KMS-11 (cell line): ENCODE measurements around the gene CHST8.

Source experiments
- H2AFZ ChIP-seq: fragments of 200-600 bp; sonication (generic); 2 replicates; pipeline ENCODE4 v1.6.1; 2016; ENCODE audit warnings: antibody characterized with exemption, mixed run types, low read depth
- H3K27ac ChIP-seq: fragments of 200-600 bp; sonication (generic); 2 replicates; pipeline ENCODE4 v1.6.1; 2016; ENCODE audit warnings: mild to moderate bottlenecking, mixed run types
- H3K27me3 ChIP-seq: fragments of 200-600 bp; sonication (generic); 2 replicates; pipeline ENCODE4 v1.6.1; 2017; ENCODE audit warnings: mild to moderate bottlenecking, low read depth, mixed run types, moderate library complexity; ENCODE audit not compliant: insufficient read depth
- H3K36me3 ChIP-seq: fragments of 200-600 bp; sonication (generic); 2 replicates; pipeline ENCODE4 v1.6.1; 2017; ENCODE audit warnings: mild to moderate bottlenecking, mixed run types; ENCODE audit not compliant: insufficient read depth
- H3K4me1 ChIP-seq: fragments of 200-600 bp; sonication (generic); 2 replicates; pipeline ENCODE4 v1.6.1; 2016; ENCODE audit warnings: mild to moderate bottlenecking, low read depth, mixed run types; ENCODE audit not compliant: poor library complexity, severe bottlenecking
- H3K4me2 ChIP-seq: fragments of 200-600 bp; sonication (generic); 2 replicates; pipeline ENCODE4 v1.7.0; 2016; ENCODE audit warnings: mild to moderate bottlenecking, mixed run types
- H3K4me3 ChIP-seq: fragments of 200-600 bp; sonication (generic); IDR thresholded peaks from 2 replicates; pipeline ENCODE4 v1.6.1; 2017; ENCODE audit warnings: low read depth, low read length, mixed read lengths; ENCODE audit not compliant: insufficient read depth
- H3K79me2 ChIP-seq: fragments of 200-600 bp; sonication (generic); 2 replicates; pipeline ENCODE4 v1.6.1; 2016; ENCODE audit warnings: low read depth, mixed run types; ENCODE audit not compliant: insufficient read depth
- H3K9ac ChIP-seq: fragments of 200-600 bp; sonication (generic); 2 replicates; pipeline ENCODE4 v1.6.1; 2016; ENCODE audit warnings: mild to moderate bottlenecking, mixed run types
- H4K20me1 ChIP-seq: fragments of 200-600 bp; sonication (generic); 2 replicates; pipeline ENCODE4 v1.6.1; 2016; ENCODE audit warnings: mild to moderate bottlenecking, mixed run types; ENCODE audit not compliant: insufficient read depth
- CTCF ChIP-seq: fragments of 200-600 bp; sonication (generic); conservative IDR thresholded peaks from 2 replicates; pipeline ENCODE4 v1.6.1; 2017; ENCODE audit warnings: low read depth, mild to moderate bottlenecking, antibody characterized with exemption, low read length, moderate library complexity, mixed read lengths

Gene CHST8

GRCh38 chr19:33712268-33712667 lies 90.5 kb downstream of the CHST8 start:
- no peak overlapping the region for H3K4me2 ChIP-seq
- no peak overlapping the region for H3K27ac ChIP-seq
- no peak overlapping the region for H3K4me3 ChIP-seq
- H3K9ac ChIP-seq, result no peak overlapping the region
- H3K27me3 ChIP-seq, result no peaks in the 10 kb centered on the region
- no peaks in the 10 kb centered on the region for H3K36me3 ChIP-seq
- H2AFZ ChIP-seq, result no peak overlapping the region
- no peaks in the 10 kb centered on the region for H3K4me1 ChIP-seq
- no peak for TF ChIP-seq CTCF
- no peaks in the 10 kb centered on the region for H4K20me1 ChIP-seq
- H3K79me2 ChIP-seq, result no peaks in the 10 kb centered on the region

GRCh38 chr19:33713194-33713593 lies 91.4 kb downstream of the CHST8 start:
- H2AFZ ChIP-seq, result no peak overlapping the region
- no peak overlapping the region for H3K9ac ChIP-seq
- no peaks in the 10 kb centered on the region for H4K20me1 ChIP-seq
- H3K79me2 ChIP-seq, result no peaks in the 10 kb centered on the region
- no peak overlapping the region for H3K4me2 ChIP-seq
- no peaks in the 10 kb centered on the region for H3K36me3 ChIP-seq
- no peaks in the 10 kb centered on the region for H3K4me1 ChIP-seq
- TF ChIP-seq CTCF, result no peak
- no peak overlapping the region for H3K27ac ChIP-seq
- H3K4me3 ChIP-seq, result no peak overlapping the region
- H3K27me3 ChIP-seq, result no peaks in the 10 kb centered on the region

GRCh38 chr19:33714149-33714548 lies 92.4 kb downstream of the CHST8 start:
- Histone ChIP-seq H2AFZ (no peak overlapping the region), H3K36me3 (no peaks in the 10 kb centered on the region), H3K79me2 (no peaks in the 10 kb centered on the region), H4K20me1 (no peaks in the 10 kb centered on the region), H3K27ac (no peak overlapping the region), H3K4me1 (no peaks in the 10 kb centered on the region), H3K9ac (no peak overlapping the region), H3K4me2 (no peak overlapping the region), H3K4me3 (no peak overlapping the region), H3K27me3 (no peaks in the 10 kb centered on the region)
- TF ChIP-seq CTCF, result no peak

- H2AFZ ChIP-seq, result no peak overlapping the region
- no peak overlapping the region for H3K27ac ChIP-seq
- H3K27me3 ChIP-seq, result no peaks in the 10 kb centered on the region
- H3K4me1 ChIP-seq, result no peaks in the 10 kb centered on the region
- H3K4me2 ChIP-seq, result no peak overlapping the region
- no peaks in the 10 kb centered on the region for H4K20me1 ChIP-seq
- H3K9ac ChIP-seq, result no peak overlapping the region
- TF ChIP-seq CTCF, result no peak
- no peak overlapping the region for H3K4me3 ChIP-seq
- H3K36me3 ChIP-seq, result no peaks in the 10 kb centered on the region
- H3K79me2 ChIP-seq, result no peaks in the 10 kb centered on the region
These were observed 93.7 kb downstream of the CHST8 start for GRCh38 chr19:33715462-33715861.
